Tibial nerve (tissue), 4 donors: ENCODE data around the gene IL27RA. TPM values are rescaled to one million over a fixed set of nuclear protein-coding genes. Genes with fewer than 3 reads are reported as not detected.
A peak's percentile ranks its signal among the peaks of the same experiment; 100 is the strongest.
"Not testable (repeated sequence)": the region's sequence is repeated elsewhere in the genome, so short reads cannot be mapped to it uniquely, and the experiment has no call there.

Experiments used
- DNase-seq, 2 donors: peaks; one replicate each; pipeline ENCODE4 v3.0.0-alpha.2; 2019; ENCODE audit warnings: low spot score in 2 of 2
- H3K27ac ChIP-seq, 4 donors: fragments of 200-600 bp; sonication (generic) in 3 of 4; one replicate each; pipeline ENCODE4 v1.5.1; 2017 to 2019; ENCODE audit warnings: mild to moderate bottlenecking in 1 of 4
- H3K27me3 ChIP-seq, 2 donors: fragments of 200-600 bp; sonication (generic) in 1 of 2; one replicate each; pipeline versions ENCODE4 v1.5.1 to v1.6.0; 2017 to 2019
- H3K36me3 ChIP-seq, 3 donors: fragments of 200-600 bp; sonication (generic); one replicate each; pipeline ENCODE4 v1.5.1; 2018 to 2019
- H3K4me1 ChIP-seq, 4 donors: fragments of 200-600 bp; sonication (generic) in 3 of 4; one replicate each; pipeline ENCODE4 v1.5.1; 2017 to 2019
- H3K4me3 ChIP-seq, 4 donors: fragments of 200-600 bp; sonication (generic) in 3 of 4; one replicate each; pipeline ENCODE4 v1.5.1; 2017 to 2019; ENCODE audit warnings: mild to moderate bottlenecking in 1 of 4, moderate library complexity in 1 of 4
- H3K9me3 ChIP-seq, 4 donors: fragments of 200-600 bp; sonication (generic) in 3 of 4; one replicate each; pipeline ENCODE4 v1.5.1; 2017 to 2019
- EP300 ChIP-seq, 2 donors: sonication (generic); formaldehyde crosslinking; IDR thresholded peaks; one replicate each; pipeline ENCODE4 v1.6.1; 2017; ENCODE audit warnings: antibody characterized with exemption in 2 of 2, mild to moderate bottlenecking in 1 of 2
- POLR2A ChIP-seq, 2 donors: fragments of 450-650 bp; IDR thresholded peaks; one replicate each; pipeline ENCODE4 v1.6.1; 2017; ENCODE audit warnings: antibody characterized with exemption in 2 of 2, mild to moderate bottlenecking in 2 of 2, moderate library complexity in 2 of 2
- WGBS, 2 donors: methylation state at CpG; one replicate each; pipeline ENCODE4 v1.1.5; 2018; 5-methylcytosine and 5-hydroxymethylcytosine counted together
- total RNA-seq, 4 donors: library from RNA; depleted of rRNA; stranded (reverse); fragments of >200 nt; gene quantifications; one replicate each; pipeline ENCODE4 v1.1.0, GENCODE V29; 2016
- TF ChIP-seq, protein P1 (sequence below), 5 experiments: fragments of 200-600 bp in 3 of 5; fragments of 450-650 bp in 2 of 5; sonication (generic) in 3 of 5; IDR thresholded peaks; one replicate each; pipeline ENCODE4 v1.5.1; 2016 to 2019; ENCODE audit warnings: antibody characterized with exemption in 5 of 5, mild to moderate bottlenecking in 3 of 5, moderate library complexity in 2 of 5

The IL27RA gene
- total RNA-seq, 4 donors from 2014 or later = 2.4 to 3.5 (median 3.0) TPM

- TF ChIP-seq POLR2A (IDR thresholded peaks at IDR 0.05) (no peak), EP300 (IDR thresholded peaks at IDR 0.05) (no peak)
- TF ChIP-seq, protein P1, sequence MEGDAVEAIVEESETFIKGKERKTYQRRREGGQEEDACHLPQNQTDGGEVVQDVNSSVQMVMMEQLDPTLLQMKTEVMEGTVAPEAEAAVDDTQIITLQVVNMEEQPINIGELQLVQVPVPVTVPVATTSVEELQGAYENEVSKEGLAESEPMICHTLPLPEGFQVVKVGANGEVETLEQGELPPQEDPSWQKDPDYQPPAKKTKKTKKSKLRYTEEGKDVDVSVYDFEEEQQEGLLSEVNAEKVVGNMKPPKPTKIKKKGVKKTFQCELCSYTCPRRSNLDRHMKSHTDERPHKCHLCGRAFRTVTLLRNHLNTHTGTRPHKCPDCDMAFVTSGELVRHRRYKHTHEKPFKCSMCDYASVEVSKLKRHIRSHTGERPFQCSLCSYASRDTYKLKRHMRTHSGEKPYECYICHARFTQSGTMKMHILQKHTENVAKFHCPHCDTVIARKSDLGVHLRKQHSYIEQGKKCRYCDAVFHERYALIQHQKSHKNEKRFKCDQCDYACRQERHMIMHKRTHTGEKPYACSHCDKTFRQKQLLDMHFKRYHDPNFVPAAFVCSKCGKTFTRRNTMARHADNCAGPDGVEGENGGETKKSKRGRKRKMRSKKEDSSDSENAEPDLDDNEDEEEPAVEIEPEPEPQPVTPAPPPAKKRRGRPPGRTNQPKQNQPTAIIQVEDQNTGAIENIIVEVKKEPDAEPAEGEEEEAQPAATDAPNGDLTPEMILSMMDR (IDR thresholded peaks at IDR 0.05) = no peak
- no peak for DNase-seq
- Histone ChIP-seq H3K36me3 (no peaks in the 10 kb centered on the region), H3K9me3 (no peaks in the 10 kb centered on the region), H3K4me3 (no peak overlapping the region), H3K27me3 (no peaks in the 10 kb centered on the region), H3K4me1 (peaks cover 0 to 7% (median 3%) of the 10 kb centered on the region in 4 donors), H3K27ac (no peak overlapping the region)
- 86 to 90% methylated on average over 7 of the region's 7 CpGs for WGBS, 2 donors
These were observed 7.6 kb downstream of the IL27RA start for GRCh38 chr19:14039181-14039580.

- not testable (repeated sequence) for H3K36me3 ChIP-seq, H3K9me3 ChIP-seq, H3K4me3 ChIP-seq, H3K4me1 ChIP-seq, H3K27me3 ChIP-seq
- DNase-seq = peak in 1 of 2 donors; percentile 51
- WGBS, 2 donors = 57 to 58% methylated on average over 19 of the region's 19 CpGs
- TF ChIP-seq, protein P1 (IDR thresholded peaks at IDR 0.05) = peak; percentile 30 to 62 (median 46)
- peak overlapping the region in 1 of 4 donors; percentile 26 for H3K27ac ChIP-seq
These were observed 11.4 kb downstream of the IL27RA start for GRCh38 chr19:14042659-14043608.

- not testable (repeated sequence) for DNase-seq, H3K4me1 ChIP-seq, H3K27ac ChIP-seq, H3K4me3 ChIP-seq, H3K27me3 ChIP-seq, H3K9me3 ChIP-seq
- H3K36me3 ChIP-seq = peaks cover 0 to 11% (median 0%) of the 10 kb centered on the region in 3 donors
- 98% methylated on average over 10 of the region's 10 CpGs for WGBS, 2 donors
These were observed 16.3 kb downstream of the IL27RA start for GRCh38 chr19:14047866-14048265.

- H3K4me3 ChIP-seq = no peak overlapping the region
- no peaks in the 10 kb centered on the region for H3K27me3 ChIP-seq
- peaks cover 0 to 14% (median 0%) of the 10 kb centered on the region in 4 donors for H3K9me3 ChIP-seq
- no peak for TF ChIP-seq EP300 (IDR thresholded peaks at IDR 0.05)
- TF ChIP-seq, protein P1 (IDR thresholded peaks at IDR 0.05) = peak; percentile 45 to 78 (median 62)
- H3K4me1 ChIP-seq = no peaks in the 10 kb centered on the region
- H3K36me3 ChIP-seq = peaks cover 0 to 15% (median 0%) of the 10 kb centered on the region in 3 donors
- no peak overlapping the region for H3K27ac ChIP-seq
- DNase-seq = peak in 1 of 2 donors; percentile 53
- 75% methylated on average over 8 of the region's 8 CpGs for WGBS, 2 donors
These were observed 17.0 kb downstream of the IL27RA start for GRCh38 chr19:14048443-14049153.

GRCh38 chr19:14050512-14050911 lies 18.9 kb downstream of the IL27RA start:
- no peak for DNase-seq
- WGBS, 2 donors = 94 to 95% methylated on average over 4 of the region's 4 CpGs
- Histone ChIP-seq H3K27me3 (no peaks in the 10 kb centered on the region), H3K9me3 (peaks cover 0 to 22% (median 0%) of the 10 kb centered on the region in 4 donors), H3K4me3 (no peak overlapping the region), H3K4me1 (no peaks in the 10 kb centered on the region), H3K27ac (no peak overlapping the region), H3K36me3 (peaks cover 0 to 18% (median 0%) of the 10 kb centered on the region in 3 donors)
- TF ChIP-seq, protein P1 (IDR thresholded peaks at IDR 0.05) = no peak
- no peak for TF ChIP-seq EP300 (IDR thresholded peaks at IDR 0.05)
- TF ChIP-seq POLR2A (IDR thresholded peaks at IDR 0.05) = no peak

DNA sequence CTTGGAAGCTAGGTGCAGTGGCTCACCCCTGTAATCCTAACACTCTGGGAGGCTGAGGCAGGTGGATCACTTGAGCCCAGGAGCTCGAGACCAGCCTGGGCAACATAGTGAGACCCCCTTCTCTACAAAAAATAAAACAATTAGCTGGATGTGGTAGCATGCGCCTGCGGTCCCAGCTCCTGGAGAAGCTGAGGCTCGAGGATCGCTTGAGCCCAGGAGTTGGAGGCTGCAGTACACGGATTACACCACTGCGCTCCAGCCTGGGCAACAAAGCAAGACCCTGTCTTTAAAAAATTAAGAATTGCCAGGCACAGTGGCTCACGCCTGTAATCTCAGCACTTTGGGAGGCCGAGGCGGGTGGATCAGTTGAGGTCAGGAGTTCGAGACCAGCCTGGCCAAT lies 19.4 kb downstream of the IL27RA start:
- peaks cover 0 to 18% (median 0%) of the 10 kb centered on the region in 3 donors for H3K36me3 ChIP-seq
- not testable (repeated sequence) for H3K4me3 ChIP-seq, H3K4me1 ChIP-seq, H3K27ac ChIP-seq, DNase-seq, H3K27me3 ChIP-seq
- H3K9me3 ChIP-seq = peaks cover 0 to 22% (median 0%) of the 10 kb centered on the region in 4 donors
- 84 to 87% methylated on average over 11 of the region's 11 CpGs for WGBS, 2 donors
